ENCODE results near the gene HAGH.
"Not testable (repeated sequence)": the region's sequence is repeated elsewhere in the genome, so short reads cannot be mapped to it uniquely, and the experiment has no call there.

HAGH gene

DNA sequence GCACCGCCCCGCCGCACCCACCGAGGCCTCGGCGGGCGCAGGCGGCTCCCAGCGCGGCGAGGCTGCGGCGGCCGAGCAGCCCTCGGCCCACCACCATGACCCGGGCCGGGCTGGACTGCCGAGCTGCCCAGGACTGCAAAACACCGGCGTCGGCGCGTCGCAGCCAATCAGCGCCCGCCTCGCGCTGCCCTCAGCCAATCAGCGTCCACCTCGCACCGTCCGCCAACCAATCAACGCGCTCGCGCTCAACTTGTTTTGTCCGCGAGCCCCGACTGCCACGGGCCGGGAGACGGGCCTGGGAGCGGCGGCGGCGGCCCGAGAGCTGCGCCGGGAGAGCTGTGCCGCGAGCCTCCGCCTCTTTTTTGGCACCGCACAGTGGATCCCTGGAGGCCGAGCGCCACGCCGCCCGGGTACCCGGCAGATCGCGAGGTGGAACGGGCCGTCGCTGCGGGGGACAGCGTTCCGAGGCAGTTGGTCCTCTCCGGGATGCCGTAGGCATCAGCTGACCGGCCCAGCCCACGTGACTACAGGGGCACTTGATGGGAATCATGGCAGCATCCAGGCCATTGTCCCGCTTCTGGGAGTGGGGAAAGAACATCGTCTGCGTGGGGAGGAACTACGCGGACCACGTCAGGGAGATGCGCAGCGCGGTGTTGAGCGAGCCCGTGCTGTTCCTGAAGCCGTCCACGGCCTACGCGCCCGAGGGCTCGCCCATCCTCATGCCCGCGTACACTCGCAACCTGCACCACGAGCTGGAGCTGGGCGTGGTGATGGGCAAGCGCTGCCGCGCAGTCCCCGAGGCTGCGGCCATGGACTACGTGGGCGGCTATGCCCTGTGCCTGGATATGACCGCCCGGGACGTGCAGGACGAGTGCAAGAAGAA, at the start of gene HAGH, which contains the start of gene FAHD1:
Gene HAGH, minus strand, starts transcription at position 135 of the 883 bp plus-strand sequence. Its CDS starts 38 bp downstream, at position 97.
Gene FAHD1, plus strand, starts transcription at position 516 of the 883 bp plus-strand sequence. Its CDS starts 33 bp downstream, at position 549.
- DNase-seq (ENCODE audit: low read depth in 2 of 2) = peak; percentile 81 to 84

DNA sequence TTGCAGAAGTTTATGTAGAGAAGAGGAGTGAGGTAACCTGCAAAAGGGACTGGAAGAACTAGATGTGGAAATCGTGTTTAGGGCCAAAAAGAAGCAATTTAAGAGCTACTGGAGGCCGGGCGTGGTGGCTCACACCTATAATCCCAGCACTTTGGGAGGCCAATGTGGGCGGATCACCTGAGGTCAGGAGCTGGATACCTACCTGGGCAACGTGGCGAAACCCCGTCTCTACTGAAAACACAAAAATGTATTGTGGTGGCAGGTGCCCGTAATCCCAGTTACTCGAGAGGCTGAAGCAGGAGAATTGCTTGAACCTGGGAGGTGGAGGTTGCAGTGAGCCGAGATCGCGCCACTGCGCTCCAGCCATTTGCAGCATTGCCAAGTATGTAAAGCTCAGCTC, 49.4 kb upstream of the HAGH start:
- DNase-seq (ENCODE audit: low read depth in 2 of 2) = not testable (repeated sequence)

DNA sequence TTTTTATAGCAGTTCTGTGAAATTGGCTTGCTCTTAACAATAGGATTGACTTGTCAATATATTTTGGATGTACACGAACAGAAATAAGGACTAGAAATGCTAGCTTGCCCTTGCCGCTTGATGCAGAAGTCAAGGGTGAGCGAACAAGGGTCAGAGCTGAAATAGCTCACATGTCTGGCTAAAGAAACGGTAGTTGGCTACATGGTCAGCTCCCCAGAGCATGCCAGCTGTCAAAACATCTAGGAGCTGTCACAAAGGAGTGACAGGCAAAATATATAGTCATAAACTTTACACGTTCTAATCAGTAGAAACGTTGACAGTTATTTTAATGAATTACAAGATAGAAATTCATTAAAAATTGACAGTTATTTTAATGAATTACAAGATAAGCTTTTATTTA, 48.2 kb upstream of the HAGH start:
- no peak for DNase-seq (ENCODE audit: low read depth in 2 of 2)

DNA sequence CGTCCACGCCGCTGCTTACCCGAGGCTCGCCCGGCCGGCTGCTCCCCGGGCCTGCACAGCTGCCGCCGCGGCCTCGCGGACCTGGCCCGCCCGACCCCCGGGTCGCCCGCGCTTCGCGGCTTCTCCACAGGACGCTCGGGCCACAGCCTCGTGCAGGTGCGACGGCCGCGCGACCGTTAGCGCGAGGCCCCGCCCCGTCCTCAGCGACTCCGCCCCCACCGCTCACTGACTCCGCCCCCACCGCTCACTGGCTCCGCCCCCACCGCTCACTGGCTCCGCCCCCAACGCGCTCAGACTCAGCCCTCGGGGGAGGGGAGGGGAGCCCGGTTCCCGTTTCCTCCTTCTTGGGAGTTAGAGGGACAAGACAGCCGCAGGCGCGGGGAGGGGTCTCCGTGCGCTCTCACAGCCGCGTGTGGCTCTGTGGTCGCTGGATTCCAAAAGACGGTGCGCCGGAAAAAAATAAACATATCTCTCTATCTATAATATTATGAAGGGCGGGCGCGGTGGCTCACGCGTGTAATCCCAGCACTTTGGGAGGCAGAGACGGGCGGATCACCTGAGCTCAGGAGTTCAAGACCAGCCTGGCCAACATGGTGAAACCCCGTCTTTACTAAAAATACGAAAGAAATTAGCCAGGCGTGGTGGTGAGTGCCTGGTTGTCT, 45.5 kb upstream of the HAGH start, which contains the start of gene MEIOB:
Gene MEIOB, minus strand, starts transcription at position 191 of the 662 bp plus-strand sequence. CDS start 3,989 bp downstream, outside the sequence.
- DNase-seq (ENCODE audit: low read depth in 2 of 2) = peak in 1 of 2 donors; percentile 58

DNA sequence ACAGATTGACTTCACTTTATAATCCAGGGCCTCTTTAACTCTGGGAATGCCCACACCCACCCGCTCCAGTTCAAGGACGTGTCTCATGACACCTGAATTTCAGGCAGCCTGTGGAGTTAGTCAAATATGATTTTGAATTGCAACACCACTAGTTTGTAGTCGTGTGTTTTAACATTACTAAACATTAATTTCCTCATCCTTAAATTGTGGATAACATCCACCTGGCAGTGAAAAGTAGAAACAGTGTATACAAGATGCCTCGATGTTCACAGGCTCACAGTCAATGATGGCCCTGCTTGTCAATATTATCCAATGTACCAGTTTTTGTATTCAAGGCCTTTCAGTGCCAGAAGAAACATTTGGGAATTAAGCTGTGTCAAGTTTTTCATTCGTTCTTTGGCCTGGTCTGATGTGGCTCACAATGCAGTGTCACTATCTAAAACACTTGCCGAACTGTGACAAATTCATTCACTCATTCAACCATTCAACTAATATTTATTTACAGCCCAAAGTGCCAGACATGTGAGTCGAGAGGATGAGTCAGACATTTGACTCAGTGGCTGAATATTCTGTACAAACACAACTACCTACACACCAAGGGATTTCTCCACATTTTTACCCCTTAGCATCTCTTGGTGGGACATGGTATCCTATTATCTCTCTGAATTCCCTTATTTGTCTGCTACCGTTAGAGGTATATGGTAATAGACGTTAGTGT, 43.9 kb upstream of the HAGH start:
- DNase-seq (ENCODE audit: low read depth in 2 of 2) = no peak

DNA sequence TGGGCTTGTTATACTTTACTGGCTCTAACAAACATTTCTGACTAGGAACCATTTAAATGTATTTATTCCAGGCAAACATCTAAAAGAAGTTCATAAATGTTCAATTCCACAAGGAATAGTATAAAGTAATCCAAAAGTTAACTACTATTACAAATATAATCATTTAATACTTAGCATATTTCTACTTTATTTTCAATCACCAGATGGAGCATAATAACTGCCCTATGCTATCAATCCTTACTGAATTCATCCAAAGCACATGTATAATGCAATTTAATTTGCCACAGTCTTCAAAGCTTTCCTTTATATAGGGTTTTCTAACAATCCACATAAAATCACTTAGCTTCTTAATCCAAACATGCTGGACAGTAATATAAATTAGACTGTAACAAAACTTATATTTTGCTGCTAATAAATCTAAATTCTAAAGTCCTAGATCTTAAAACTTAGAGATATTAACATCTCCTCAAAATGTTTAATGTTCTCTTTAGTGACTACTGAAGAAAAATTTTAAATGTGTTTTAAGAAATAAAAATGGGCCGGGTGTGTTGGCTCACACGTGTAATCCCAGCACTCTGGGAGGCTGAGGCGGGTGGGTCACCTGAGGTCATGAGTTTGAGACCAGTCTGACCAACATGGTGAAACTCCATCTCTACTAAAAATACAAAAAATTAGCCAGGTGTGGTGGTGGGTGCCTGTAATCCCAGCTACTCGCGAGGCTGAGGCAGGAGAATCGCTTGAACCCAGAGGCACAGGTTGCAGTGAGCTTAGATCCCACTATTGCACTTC, 39.5 kb upstream of the HAGH start:
- DNase-seq (ENCODE audit: low read depth in 2 of 2) = no peak

DNA sequence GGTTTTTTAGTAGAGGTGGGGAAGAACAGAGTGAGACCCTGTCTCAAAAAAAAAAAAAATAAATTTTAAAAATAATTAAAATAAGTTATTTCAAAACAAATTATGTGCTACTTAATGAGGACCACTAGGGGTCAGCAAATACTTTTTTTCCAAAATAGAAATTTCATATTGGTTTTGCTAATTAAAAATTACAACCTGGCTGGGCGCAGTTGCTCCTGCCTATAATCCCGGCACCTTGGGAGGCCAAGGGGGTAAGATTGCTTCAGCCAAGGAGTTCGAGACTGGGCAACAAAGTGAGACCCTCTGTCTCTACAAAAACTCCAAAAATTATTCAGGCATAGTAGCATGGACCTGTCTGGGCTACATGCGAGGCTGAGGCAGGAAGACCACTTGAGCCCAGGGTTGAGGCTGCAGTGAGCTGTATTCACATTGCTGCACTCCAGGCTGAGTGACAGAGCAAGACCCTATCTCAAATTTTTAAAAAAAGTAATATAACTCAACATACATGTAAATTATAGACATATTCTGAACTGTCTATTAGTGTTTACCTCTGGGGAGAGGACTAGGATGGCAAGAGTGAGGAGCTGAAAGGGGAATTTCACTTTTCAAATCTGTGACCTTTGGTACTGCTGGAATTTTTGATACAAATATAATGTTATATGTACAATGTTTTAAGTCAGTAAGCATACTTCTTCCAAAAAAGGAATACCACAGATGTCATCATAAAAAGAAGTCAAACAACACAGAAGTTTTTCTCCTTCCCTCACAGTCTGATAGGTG, 37.2 kb upstream of the HAGH start:
- DNase-seq (ENCODE audit: low read depth in 2 of 2) = no peak

DNA sequence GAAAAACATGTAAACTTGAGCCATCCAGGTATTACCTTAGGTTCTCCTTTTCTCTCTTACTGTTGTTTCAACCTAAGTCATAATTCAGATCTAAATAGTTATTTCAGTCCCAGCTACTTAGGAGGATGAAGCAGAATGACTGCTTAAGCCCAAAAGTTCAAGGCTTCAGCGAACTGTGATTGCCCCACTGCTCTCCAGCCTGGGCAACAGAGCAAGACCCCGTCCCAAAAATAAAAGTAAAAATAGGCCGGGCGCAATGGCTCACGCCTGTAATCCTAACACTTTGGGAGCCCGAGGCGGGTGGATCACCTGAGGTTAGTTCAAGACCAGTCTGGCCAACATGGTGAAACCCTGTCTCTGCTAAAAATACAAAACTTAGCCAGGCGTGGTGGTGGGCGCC, 35.8 kb upstream of the HAGH start:
- DNase-seq (ENCODE audit: low read depth in 2 of 2) = no peak

DNA sequence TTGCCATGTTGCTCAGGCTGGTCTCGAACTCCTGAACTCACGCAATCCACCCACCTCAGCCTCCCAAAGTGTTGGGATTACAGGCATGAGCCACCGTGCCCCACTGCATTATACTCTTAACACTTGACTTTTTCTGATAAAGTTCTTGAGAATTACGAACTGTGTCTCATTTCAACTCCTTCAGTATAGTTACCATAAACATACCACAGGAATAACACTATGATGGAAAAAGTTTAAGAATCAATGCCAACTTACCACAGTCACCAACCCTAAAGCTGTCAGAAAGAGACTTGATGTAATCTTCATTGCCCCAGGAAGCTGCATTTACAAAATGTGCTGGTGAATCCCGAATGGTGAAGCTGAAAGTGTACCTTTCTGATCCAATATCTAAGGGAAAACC, 35.1 kb upstream of the HAGH start:
- DNase-seq (ENCODE audit: low read depth in 2 of 2) = no peak

DNA sequence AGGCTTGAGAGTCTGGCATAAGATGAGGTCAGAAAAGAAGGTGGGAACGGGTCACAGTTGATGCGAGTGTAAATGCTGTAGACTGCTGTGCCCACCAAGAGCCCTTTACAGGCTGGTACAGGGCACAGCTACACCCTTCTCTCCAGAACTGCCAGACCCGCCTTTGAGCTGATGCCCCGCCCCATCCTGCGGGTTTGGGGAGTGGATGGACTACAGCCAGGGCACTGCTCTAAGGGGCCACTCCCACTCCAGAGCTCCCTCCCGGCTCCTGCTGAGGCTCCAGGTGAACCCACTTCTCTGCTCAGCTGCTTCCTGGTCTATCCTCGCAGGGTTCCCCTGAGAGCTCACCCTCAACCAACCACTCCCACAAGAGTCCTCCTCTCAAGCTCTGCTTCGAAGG, 33.0 kb upstream of the HAGH start:
- no peak for DNase-seq (ENCODE audit: low read depth in 2 of 2)

DNA sequence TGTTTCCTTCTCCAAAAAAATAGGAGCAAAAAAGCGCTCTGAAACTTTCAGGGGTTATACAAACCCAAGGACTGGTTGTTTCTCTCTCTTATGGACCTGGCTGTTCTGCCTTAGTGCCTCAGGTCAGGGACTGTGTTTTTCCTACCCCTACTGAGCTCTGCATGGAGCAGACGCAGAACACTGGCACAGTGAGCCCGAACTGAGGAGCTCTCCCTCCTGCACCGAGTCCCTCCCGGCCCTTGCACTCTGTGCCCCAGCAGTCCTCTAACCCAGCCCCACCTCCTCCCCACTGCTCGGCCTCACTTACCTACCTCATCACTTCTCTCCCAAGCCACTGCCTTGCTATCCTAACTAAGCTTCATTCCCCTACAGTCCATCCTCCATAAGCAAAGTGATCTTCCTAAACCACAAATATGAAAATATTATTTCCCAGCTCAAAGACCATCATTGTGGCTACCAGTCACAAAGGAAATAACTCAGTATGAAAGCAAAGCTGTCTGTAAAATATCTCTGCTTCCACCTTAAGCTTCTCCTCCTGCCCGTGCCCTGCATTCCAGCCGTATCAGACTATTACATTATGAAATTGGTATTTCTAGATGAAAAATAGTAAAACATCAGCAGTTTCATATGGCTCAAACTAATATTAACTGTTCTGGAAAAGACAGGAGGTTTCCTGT, 31.7 kb upstream of the HAGH start:
- DNase-seq (ENCODE audit: low read depth in 2 of 2) = no peak

DNA sequence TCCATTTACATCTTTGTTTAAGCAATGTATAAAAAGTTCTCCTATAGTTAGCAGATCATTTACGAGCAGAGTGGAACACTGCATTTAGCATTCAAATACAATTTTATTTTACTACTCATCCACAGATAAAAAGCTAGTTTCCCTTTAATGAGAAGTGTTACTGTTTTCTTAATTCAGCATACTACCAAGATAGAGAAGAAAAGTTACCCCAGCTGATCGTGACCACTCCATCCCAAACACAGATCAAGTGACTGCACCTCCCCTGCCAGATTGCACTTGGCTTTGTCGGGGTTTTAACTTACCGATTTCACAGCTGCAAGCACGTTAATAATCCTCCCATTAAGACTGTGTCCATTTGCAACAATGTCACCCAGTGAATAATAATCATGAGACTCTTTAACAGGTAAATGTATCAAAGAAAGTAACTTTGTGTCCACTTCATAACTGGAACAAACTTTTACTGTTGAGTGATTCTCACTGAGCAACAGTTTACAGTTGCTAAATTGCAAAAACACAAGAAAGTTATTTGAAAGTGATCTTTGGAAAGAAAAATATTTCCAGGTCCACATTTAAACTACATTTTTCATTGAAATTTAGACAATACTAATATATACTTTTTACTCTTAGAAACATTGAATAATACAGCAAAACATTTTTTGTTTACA, 30.9 kb upstream of the HAGH start:
- DNase-seq (ENCODE audit: low read depth in 2 of 2) = no peak

DNA sequence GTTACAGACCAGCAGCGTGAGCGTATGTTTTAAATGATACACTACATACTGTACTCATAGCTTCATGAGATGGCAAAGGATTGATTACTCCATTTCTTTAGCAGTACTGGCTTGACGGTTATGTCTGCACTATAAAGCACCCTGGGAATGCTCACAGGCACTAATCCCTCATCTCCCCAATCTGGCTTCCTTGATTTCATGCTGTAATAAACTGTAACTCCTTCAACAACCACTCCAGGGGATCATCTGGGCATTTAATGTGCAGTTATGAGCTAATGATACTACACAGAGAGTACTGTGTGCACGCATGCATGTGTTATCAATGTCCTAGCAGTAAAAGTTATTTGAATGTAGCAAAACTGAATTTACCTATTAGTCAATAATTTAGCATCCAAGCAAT, 25.2 kb upstream of the HAGH start:
- DNase-seq (ENCODE audit: low read depth in 2 of 2) = no peak

DNA sequence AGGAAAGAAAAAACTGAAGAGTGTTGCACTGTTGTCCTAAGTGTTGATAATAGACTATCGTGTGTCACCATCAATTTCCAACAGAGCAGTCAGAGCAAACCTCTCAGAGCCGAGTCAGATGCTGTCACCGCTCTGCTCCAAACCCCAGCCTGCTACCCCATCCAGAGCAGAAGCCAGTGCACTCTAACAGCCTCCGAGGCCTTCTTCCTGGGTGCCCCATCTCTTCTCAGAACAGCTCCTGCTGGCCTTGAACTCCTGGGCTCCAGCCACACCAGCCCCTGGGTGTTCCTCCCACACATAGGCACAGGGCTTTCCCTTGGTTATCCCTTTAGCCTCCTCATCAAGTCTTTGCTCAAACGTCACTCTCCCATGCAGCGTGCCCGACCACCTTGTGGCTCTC, 24.4 kb upstream of the HAGH start:
- no peak for DNase-seq (ENCODE audit: low read depth in 2 of 2)

DNA sequence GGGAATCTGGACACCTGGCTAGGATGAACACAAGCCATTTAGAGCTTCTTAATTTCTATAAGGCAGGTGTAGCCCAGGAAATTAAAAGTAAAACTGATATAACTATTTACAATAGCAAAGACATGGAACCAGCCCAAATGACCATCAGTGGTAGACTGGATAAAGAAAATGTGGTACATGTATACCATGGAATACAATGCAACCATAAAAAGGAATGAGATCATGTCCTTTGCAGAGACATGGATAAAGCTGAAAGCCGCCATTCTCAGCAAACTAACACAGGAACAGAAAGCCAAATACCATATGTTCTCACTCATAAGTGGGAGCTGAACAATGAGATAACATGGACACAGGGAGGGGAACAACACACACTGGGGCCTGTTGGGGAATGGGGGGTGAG, 19.8 kb upstream of the HAGH start:
- no peak for DNase-seq (ENCODE audit: low read depth in 2 of 2)

DNA sequence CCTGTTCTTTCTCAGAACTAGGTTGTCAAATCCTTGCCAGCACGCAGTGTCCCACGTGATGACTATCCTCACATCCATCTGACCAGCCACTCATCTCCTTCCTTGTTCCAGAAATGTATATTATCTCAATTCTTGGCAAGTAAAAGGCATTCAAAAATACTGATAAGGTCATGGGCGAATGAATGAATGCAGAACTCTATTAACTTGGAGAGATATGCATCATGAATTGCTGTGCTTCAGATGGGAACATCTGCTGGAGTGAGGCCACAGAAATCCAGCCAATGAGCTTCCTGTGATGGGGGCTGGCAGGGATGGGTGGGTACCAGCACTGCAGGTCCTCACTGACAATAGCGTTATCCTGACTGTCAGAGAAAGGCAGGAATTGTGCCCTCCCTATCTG, 19.4 kb upstream of the HAGH start:
- no peak for DNase-seq (ENCODE audit: low read depth in 2 of 2)

DNA sequence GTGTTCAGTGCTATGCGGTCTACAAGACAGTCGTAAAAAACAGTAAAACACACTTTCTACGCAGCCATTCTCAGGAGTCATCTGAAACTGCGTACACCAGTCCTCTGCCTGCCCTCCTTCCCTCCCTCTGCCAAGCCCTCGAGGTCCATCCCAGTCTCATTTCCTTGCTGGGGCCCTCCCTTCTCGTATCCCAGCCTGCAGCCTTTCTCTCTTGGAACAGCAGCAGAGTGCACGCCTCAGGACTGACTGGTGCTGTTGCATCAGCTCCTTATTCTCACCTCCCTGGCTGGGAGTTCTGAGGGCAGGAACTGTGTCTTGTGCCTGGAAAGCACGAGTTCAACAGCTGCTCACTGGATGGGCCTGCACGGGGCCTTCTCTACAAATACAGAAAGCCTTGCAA, 12.9 kb upstream of the HAGH start:
- no peak for DNase-seq (ENCODE audit: low read depth in 2 of 2)

DNA sequence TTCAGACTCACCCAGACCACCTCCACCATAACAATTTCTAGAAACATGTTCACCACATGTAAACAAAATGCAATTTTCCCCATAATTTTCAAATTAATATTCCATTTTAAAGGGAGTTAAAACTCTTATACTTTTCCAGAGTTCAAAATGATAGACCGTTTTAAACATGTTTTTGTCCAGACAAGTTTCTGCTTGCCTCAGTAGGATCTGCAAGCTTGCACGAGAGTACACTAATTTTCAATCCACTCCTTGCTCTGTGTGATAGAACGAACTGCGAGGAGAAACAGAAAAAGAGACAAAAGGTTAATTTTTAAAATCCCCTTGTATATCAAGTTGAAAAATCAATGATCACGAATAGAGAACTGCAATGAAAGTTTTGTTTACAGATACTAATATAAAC, 7.5 kb upstream of the HAGH start:
- DNase-seq (ENCODE audit: low read depth in 2 of 2) = no peak

DNA sequence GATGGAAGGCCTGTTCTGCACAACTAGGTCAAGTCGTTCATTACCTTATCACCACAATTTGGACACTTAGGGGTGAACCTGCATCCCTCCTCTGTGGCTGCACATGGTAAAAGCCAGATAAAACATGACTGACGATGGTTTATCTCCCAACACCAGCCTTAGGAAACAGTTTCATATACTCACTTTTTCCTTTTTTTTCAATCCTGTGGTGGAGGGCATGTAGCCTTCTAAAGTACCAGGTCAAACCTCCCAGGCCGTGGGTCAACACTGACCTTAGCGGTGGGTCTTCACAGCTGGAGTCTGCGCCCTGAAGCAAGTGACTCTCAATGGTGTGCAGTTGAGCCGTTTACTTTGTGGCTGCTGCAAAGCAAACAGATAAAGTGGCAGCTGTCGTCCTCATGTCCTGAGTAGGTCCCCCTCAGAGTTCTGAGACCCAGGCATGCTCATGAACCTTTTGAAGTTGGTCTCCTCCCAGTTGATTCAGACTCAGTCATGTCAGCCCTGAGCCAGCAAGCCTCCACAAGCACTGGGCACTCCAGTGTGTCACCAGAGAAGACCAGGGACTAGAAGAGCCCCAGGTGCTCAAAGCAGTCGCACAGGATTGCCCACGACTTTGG, 6.3 kb upstream of the HAGH start:
- DNase-seq (ENCODE audit: low read depth in 2 of 2) = no peak
